SJCRH30 (cell line): ENCODE measurements around the gene AGAP1. TPM values are rescaled to one million over a fixed set of nuclear protein-coding genes. Genes with fewer than 3 reads are reported as not detected.
A peak's percentile ranks its signal among the peaks of the same experiment; 100 is the strongest.

ENCODE experiments used
- DNase-seq, 2 experiments: peaks; one replicate each; pipeline ENCODE4 v3.0.0-alpha.2; 2015 to 2020
- H3K27ac ChIP-seq: fragments of 250-450 bp; sonication (Bioruptor Pico); 2 replicates; pipeline ENCODE4 v1.5.1; 2020; ENCODE audit warnings: mild to moderate bottlenecking, moderate library complexity
- H3K27me3 ChIP-seq: fragments of 250-450 bp; sonication (Bioruptor Pico); 2 replicates; pipeline ENCODE4 v1.5.1; 2020; ENCODE audit warnings: mild to moderate bottlenecking, moderate library complexity
- H3K36me3 ChIP-seq: fragments of 250-450 bp; sonication (Bioruptor Pico); 2 replicates; pipeline ENCODE4 v1.5.1; 2020; ENCODE audit warnings: mild to moderate bottlenecking, moderate library complexity
- H3K4me1 ChIP-seq: fragments of 250-450 bp; sonication (Bioruptor Pico); 2 replicates; pipeline ENCODE4 v1.5.1; 2020; ENCODE audit warnings: mild to moderate bottlenecking, moderate library complexity
- H3K4me3 ChIP-seq: fragments of 250-450 bp; sonication (Bioruptor Pico); 2 replicates; pipeline ENCODE4 v1.5.1; 2020; ENCODE audit warnings: mild to moderate bottlenecking, moderate library complexity
- H3K9me3 ChIP-seq: fragments of 250-450 bp; sonication (Bioruptor Pico); replicated peaks from 2 replicates; pipeline ENCODE4 v1.5.1; 2020; ENCODE audit warnings: mild to moderate bottlenecking, moderate library complexity
- total RNA-seq: library from RNA; depleted of rRNA; stranded (reverse); fragments of >200 nt; shearing (Covaris generic); gene quantifications from 2 replicates; pipeline ENCODE4 v1.2.3, GENCODE V29; 2014

Gene AGAP1
- total RNA-seq, 1 experiment from 2014 or later: 27.8 TPM

DNA sequence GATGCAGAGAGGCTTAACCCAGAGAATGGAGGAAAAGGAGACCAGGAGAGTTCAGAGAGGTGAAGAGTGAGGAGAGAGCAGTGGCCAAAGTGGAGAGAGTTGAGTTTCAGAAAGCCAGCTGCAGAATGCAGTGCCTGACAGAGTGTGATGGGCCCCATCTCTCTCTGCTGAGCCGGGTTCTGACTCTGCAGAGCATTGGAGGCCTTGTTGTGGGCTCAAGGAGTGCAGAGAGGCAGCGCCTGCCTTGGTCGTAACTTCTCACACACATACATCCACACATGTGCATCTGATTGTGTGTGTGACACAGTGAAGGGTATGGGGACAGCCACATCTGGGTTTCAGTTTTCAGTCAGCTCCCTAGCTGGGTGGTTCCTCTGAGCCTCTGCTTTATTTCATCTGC, 58.8 kb downstream of the AGAP1 start:
- DNase-seq: no peak
- Histone ChIP-seq H3K36me3 (no peaks in the 10 kb centered on the region), H3K27me3 (no peaks in the 10 kb centered on the region), H3K4me3 (no peak overlapping the region), H3K4me1 (peaks cover 4% of the 10 kb centered on the region; the same call in 1 of the 2 replicates), H3K27ac (no peak overlapping the region), H3K9me3 (no peaks in the 10 kb centered on the region)

DNA sequence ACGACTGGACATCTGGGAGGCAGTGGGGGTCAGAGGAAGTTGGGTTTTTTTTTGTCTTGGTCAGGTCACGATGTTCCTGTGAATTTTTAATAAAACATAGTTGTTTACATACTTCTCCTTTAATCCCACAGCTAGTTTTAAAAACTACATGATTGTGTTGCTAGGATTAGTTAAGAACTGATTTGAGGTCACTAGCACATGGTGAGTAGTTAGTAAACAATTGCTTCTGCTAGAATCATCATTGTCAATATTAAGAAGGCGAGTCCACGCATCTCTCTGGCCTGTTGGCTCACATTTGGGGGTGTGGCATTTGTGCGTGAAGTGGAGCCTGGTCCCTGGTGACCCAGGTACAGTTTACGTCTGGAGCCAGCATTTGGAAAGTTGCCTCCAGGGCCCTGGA, 59.4 kb downstream of the AGAP1 start:
- no peaks in the 10 kb centered on the region for H3K27me3 ChIP-seq
- peaks cover 4% of the 10 kb centered on the region; the same call in 1 of the 2 replicates for H3K4me1 ChIP-seq
- DNase-seq: no peak
- no peak overlapping the region for H3K27ac ChIP-seq
- no peaks in the 10 kb centered on the region for H3K36me3 ChIP-seq
- no peak overlapping the region for H3K4me3 ChIP-seq
- H3K9me3 ChIP-seq: no peaks in the 10 kb centered on the region

DNA sequence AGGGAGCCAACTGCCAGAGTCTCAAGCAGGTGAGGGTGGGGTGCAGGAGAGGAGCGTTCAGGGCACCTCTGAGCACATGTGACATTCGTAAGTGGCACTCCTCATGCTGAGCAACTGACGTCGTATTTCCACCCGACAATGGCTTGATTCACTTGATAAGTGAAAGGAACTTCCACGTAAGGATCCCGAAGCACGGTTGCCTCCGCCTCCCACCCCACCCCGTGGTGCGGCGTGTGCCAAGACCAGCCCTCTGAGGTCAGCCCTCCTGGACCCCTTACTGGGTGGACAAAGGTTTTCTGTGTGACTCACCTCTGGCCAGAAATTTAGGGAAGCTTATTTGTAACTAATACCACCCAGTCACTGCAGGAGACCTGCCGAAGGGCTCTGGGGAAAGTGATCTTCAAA, 59.9 kb downstream of the AGAP1 start:
- Histone ChIP-seq H3K27me3 (no peaks in the 10 kb centered on the region), H3K27ac (no peak overlapping the region), H3K4me3 (no peak overlapping the region), H3K36me3 (no peaks in the 10 kb centered on the region), H3K9me3 (no peaks in the 10 kb centered on the region), H3K4me1 (peaks cover 4% of the 10 kb centered on the region; the same call in 1 of the 2 replicates)
- peak in 1 of 2 experiments; percentile 16 for DNase-seq

DNA sequence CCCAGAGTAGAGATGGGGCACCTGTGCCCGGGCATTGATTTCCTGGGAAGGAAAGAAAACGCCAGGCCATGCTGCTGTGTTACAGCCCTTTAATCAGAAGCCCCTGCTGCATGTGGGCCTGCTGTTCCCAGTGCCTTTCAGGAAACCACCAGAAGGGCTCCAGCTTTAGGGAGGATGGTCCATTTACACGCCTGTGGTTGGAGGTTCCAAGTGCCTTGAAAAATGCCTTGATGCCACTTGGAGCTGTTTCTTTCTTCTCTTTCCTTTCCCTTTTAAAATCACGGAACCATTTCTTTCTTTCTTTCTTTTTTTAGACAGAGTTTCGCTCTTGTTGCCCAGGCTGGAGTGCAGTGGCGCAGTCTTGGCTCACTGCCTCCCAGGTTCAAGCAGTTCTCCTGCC, 60.5 kb downstream of the AGAP1 start:
- Histone ChIP-seq H3K27me3 (no peaks in the 10 kb centered on the region), H3K4me1 (peaks cover 4% of the 10 kb centered on the region; the same call in 1 of the 2 replicates), H3K9me3 (no peaks in the 10 kb centered on the region), H3K27ac (no peak overlapping the region), H3K4me3 (no peak overlapping the region), H3K36me3 (no peaks in the 10 kb centered on the region)
- DNase-seq: no peak

GRCh38 chr2:235554936-235555335, 61.1 kb downstream of the AGAP1 start:
- no peak for DNase-seq
- Histone ChIP-seq H3K4me1 (peaks cover 4% of the 10 kb centered on the region; the same call in 1 of the 2 replicates), H3K27ac (no peak overlapping the region), H3K27me3 (no peaks in the 10 kb centered on the region), H3K9me3 (no peaks in the 10 kb centered on the region), H3K4me3 (no peak overlapping the region), H3K36me3 (no peaks in the 10 kb centered on the region)

GRCh38 chr2:235555371-235555770, 61.5 kb downstream of the AGAP1 start:
- Histone ChIP-seq H3K4me1 (peaks cover 4% of the 10 kb centered on the region; the same call in 1 of the 2 replicates), H3K27ac (no peak overlapping the region), H3K4me3 (no peak overlapping the region), H3K9me3 (no peaks in the 10 kb centered on the region), H3K36me3 (no peaks in the 10 kb centered on the region), H3K27me3 (no peaks in the 10 kb centered on the region)
- no peak for DNase-seq

GRCh38 chr2:235556086-235556485, 62.2 kb downstream of the AGAP1 start:
- no peak overlapping the region for H3K27ac ChIP-seq
- no peaks in the 10 kb centered on the region for H3K9me3 ChIP-seq
- H3K27me3 ChIP-seq: no peaks in the 10 kb centered on the region
- H3K4me3 ChIP-seq: no peak overlapping the region
- no peaks in the 10 kb centered on the region for H3K36me3 ChIP-seq
- peaks cover 4% of the 10 kb centered on the region; the same call in 1 of the 2 replicates for H3K4me1 ChIP-seq
- DNase-seq: no peak

- no peak for DNase-seq
- no peak overlapping the region for H3K4me3 ChIP-seq
- no peaks in the 10 kb centered on the region for H3K27me3 ChIP-seq
Observed at GRCh38 chr2:235556901-235557300, 63.1 kb downstream of the AGAP1 start.

GRCh38 chr2:235557903-235558302, 64.1 kb downstream of the AGAP1 start:
- DNase-seq: no peak
- H3K27ac ChIP-seq: no peak overlapping the region
- no peaks in the 10 kb centered on the region for H3K27me3 ChIP-seq
- H3K36me3 ChIP-seq: no peaks in the 10 kb centered on the region
- H3K4me1 ChIP-seq: peaks cover 4% of the 10 kb centered on the region; the same call in 1 of the 2 replicates
- no peak overlapping the region for H3K4me3 ChIP-seq
- no peaks in the 10 kb centered on the region for H3K9me3 ChIP-seq

More at GRCh38 chr2:235556901-235557300, 63.1 kb downstream of the AGAP1 start:
- H3K9me3 ChIP-seq: no peaks in the 10 kb centered on the region
- H3K36me3 ChIP-seq: no peaks in the 10 kb centered on the region
- H3K27ac ChIP-seq: no peak overlapping the region
- H3K4me1 ChIP-seq: peaks cover 4% of the 10 kb centered on the region; the same call in 1 of the 2 replicates

GRCh38 chr2:235558572-235558971, 64.7 kb downstream of the AGAP1 start:
- H3K27ac ChIP-seq: no peak overlapping the region
- no peak overlapping the region for H3K4me3 ChIP-seq

GRCh38 chr2:235560345-235560744, 66.5 kb downstream of the AGAP1 start:
- no peaks in the 10 kb centered on the region for H3K36me3 ChIP-seq
- H3K9me3 ChIP-seq: no peaks in the 10 kb centered on the region
- H3K27me3 ChIP-seq: no peaks in the 10 kb centered on the region

More at GRCh38 chr2:235558572-235558971, 64.7 kb downstream of the AGAP1 start:
- Histone ChIP-seq H3K27me3 (no peaks in the 10 kb centered on the region), H3K4me1 (peaks cover 4% of the 10 kb centered on the region; the same call in 1 of the 2 replicates), H3K9me3 (no peaks in the 10 kb centered on the region), H3K36me3 (no peaks in the 10 kb centered on the region)
- DNase-seq: no peak

GRCh38 chr2:235561450-235561849, 67.6 kb downstream of the AGAP1 start:
- Histone ChIP-seq H3K27me3 (no peaks in the 10 kb centered on the region), H3K4me1 (no peaks in the 10 kb centered on the region), H3K27ac (no peak overlapping the region), H3K9me3 (no peaks in the 10 kb centered on the region), H3K4me3 (no peak overlapping the region), H3K36me3 (no peaks in the 10 kb centered on the region)
- DNase-seq: no peak

More at GRCh38 chr2:235560345-235560744, 66.5 kb downstream of the AGAP1 start:
- Histone ChIP-seq H3K4me1 (no peaks in the 10 kb centered on the region), H3K27ac (no peak overlapping the region), H3K4me3 (no peak overlapping the region)
- no peak for DNase-seq

- Histone ChIP-seq H3K36me3 (no peaks in the 10 kb centered on the region), H3K27ac (no peak overlapping the region), H3K9me3 (no peaks in the 10 kb centered on the region), H3K4me3 (no peak overlapping the region), H3K27me3 (no peaks in the 10 kb centered on the region), H3K4me1 (no peaks in the 10 kb centered on the region)
- DNase-seq: no peak
Observed at GRCh38 chr2:235562065-235562747, 68.4 kb downstream of the AGAP1 start.

GRCh38 chr2:235563056-235563910, 69.4 kb downstream of the AGAP1 start:
- H3K4me1 ChIP-seq: no peaks in the 10 kb centered on the region
- H3K36me3 ChIP-seq: no peaks in the 10 kb centered on the region
- H3K9me3 ChIP-seq: no peaks in the 10 kb centered on the region
- no peaks in the 10 kb centered on the region for H3K27me3 ChIP-seq
- no peak for DNase-seq
- no peak overlapping the region for H3K4me3 ChIP-seq
- no peak overlapping the region for H3K27ac ChIP-seq

DNA sequence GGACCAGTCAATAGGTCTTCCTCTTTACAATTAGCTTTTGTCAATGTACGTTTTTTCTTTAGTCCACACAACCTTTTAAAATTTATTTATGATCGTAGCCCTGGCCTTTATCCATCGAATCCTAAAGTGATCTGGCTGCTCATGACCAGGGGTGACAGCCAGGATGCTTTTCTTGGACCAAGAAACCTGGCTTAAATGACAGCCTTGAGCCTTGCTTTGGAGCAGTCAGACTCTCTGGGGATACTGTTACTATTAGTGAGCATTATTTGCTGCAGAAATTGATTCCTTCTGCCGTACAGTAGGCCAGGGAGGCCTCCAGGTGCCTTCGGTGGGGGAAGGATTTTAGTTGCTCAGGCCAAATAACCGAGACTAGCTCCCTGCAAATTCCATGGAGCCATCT, 70.2 kb downstream of the AGAP1 start:
- H3K9me3 ChIP-seq: peaks cover 5% of the 10 kb centered on the region; the same call in 1 of the 2 replicates
- H3K27me3 ChIP-seq: no peaks in the 10 kb centered on the region
- H3K4me1 ChIP-seq: no peaks in the 10 kb centered on the region
- H3K27ac ChIP-seq: no peak overlapping the region
- no peak for DNase-seq
- H3K4me3 ChIP-seq: no peak overlapping the region
- 0 out of 2 replicates have a peak, but pooled peaks cover 5% of the 10 kb centered on the region for H3K36me3 ChIP-seq
